GM18511 (cell line): ENCODE data around the gene TSHZ2.

ENCODE experiments used
- ATAC-seq: cut with Tn5 transposase; IDR thresholded peaks from one replicate; pipeline ENCODE4 v1.9.1; 2021; ENCODE audit warnings: mild to moderate bottlenecking, moderate library complexity; ENCODE audit not compliant: unreplicated experiment

TSHZ2 gene

GRCh38 chr20:53227523-53227922, 255.4 kb downstream of the TSHZ2 start:
- no peak for ATAC-seq

GRCh38 chr20:53231061-53231460, 258.9 kb downstream of the TSHZ2 start:
- no peak for ATAC-seq

- ATAC-seq, result no peak
Observed at GRCh38 chr20:53237461-53237860, 265.3 kb downstream of the TSHZ2 start.

- no peak for ATAC-seq
Observed at GRCh38 chr20:53238121-53238660, 266.0 kb downstream of the TSHZ2 start.

GRCh38 chr20:53243152-53243551, 271.0 kb downstream of the TSHZ2 start:
- ATAC-seq, result no peak

- ATAC-seq, result no peak
Observed at GRCh38 chr20:53244711-53245110, 272.6 kb downstream of the TSHZ2 start.

- ATAC-seq, result no peak
Observed at GRCh38 chr20:53245574-53245973, 273.4 kb downstream of the TSHZ2 start.

- ATAC-seq, result no peak
Observed at GRCh38 chr20:53247468-53248103, 275.4 kb downstream of the TSHZ2 start.

GRCh38 chr20:53250456-53250855, 278.3 kb downstream of the TSHZ2 start:
- no peak for ATAC-seq

- ATAC-seq, result no peak
Observed at GRCh38 chr20:53252002-53252401, 279.8 kb downstream of the TSHZ2 start.

GRCh38 chr20:53253668-53254067, 281.5 kb downstream of the TSHZ2 start:
- no peak for ATAC-seq

GRCh38 chr20:53255102-53255710, 283.0 kb downstream of the TSHZ2 start:
- no peak for ATAC-seq

GRCh38 chr20:53258741-53259140, 286.6 kb downstream of the TSHZ2 start:
- no peak for ATAC-seq

- ATAC-seq, result no peak
Observed at GRCh38 chr20:53260168-53260567, 288.0 kb downstream of the TSHZ2 start.

GRCh38 chr20:53260591-53260990, 288.4 kb downstream of the TSHZ2 start:
- ATAC-seq, result no peak

- no peak for ATAC-seq
Observed at GRCh38 chr20:53262365-53262764, 290.2 kb downstream of the TSHZ2 start.

- no peak for ATAC-seq
Observed at GRCh38 chr20:53263554-53264438, 291.6 kb downstream of the TSHZ2 start.

- no peak for ATAC-seq
Observed at GRCh38 chr20:53264604-53265003, 292.4 kb downstream of the TSHZ2 start.

- ATAC-seq, result no peak
Observed at GRCh38 chr20:53265304-53265875, 293.2 kb downstream of the TSHZ2 start.

GRCh38 chr20:53269380-53269779, 297.2 kb downstream of the TSHZ2 start:
- ATAC-seq, result no peak

- no peak for ATAC-seq
Observed at GRCh38 chr20:53270792-53271375, 298.7 kb downstream of the TSHZ2 start.
